Measurements from ENCODE around the gene SCYGR3. TPM values are rescaled to one million over a fixed set of nuclear protein-coding genes. Genes with fewer than 3 reads are reported as not detected.

The SCYGR3 gene
- total RNA-seq, 2 donors from 2014 or later, result not detected

- Histone ChIP-seq H3K27me3 (no peaks in the 10 kb centered on the region), H3K36me3 (no peaks in the 10 kb centered on the region), H3K9me3 (no peaks in the 10 kb centered on the region), H3K27ac (no peak overlapping the region), H3K4me3 (no peak overlapping the region), H3K4me1 (no peaks in the 10 kb centered on the region), H3K9ac (ENCODE audit: low read depth in 2 of 2, low read length in 2 of 2) (no peak overlapping the region)
- intact Hi-C loops (cut with DNase I), result no loop called here
- DNase-seq, result no peak
- no peak for TF ChIP-seq CTCF (IDR thresholded peaks at IDR 0.05)
Observed at GRCh38 chr2:227568852-227569169, 45.8 kb downstream of the SCYGR3 start.

- H3K27me3 ChIP-seq, result no peaks in the 10 kb centered on the region
- no peak overlapping the region for H3K4me3 ChIP-seq
- intact Hi-C loops (cut with DNase I), result no loop called here
- H3K9ac ChIP-seq (ENCODE audit: low read depth in 2 of 2, low read length in 2 of 2), result no peak overlapping the region
- no peak for DNase-seq
- no peaks in the 10 kb centered on the region for H3K4me1 ChIP-seq
- no peaks in the 10 kb centered on the region for H3K9me3 ChIP-seq
- TF ChIP-seq CTCF (IDR thresholded peaks at IDR 0.05), result no peak
- no peaks in the 10 kb centered on the region for H3K36me3 ChIP-seq
- H3K27ac ChIP-seq, result no peak overlapping the region
Observed at GRCh38 chr2:227566012-227566411, 48.6 kb downstream of the SCYGR3 start.

GRCh38 chr2:227565080-227565479, 49.6 kb downstream of the SCYGR3 start:
- DNase-seq, result no peak
- intact Hi-C loops (cut with DNase I), result no loop called here
- no peaks in the 10 kb centered on the region for H3K4me1 ChIP-seq
- H3K27ac ChIP-seq, result no peak overlapping the region
- H3K36me3 ChIP-seq, result no peaks in the 10 kb centered on the region
- H3K9me3 ChIP-seq, result no peaks in the 10 kb centered on the region
- no peak for TF ChIP-seq CTCF (IDR thresholded peaks at IDR 0.05)
- no peak overlapping the region for H3K9ac ChIP-seq (ENCODE audit: low read depth in 2 of 2, low read length in 2 of 2)
- no peaks in the 10 kb centered on the region for H3K27me3 ChIP-seq
- no peak overlapping the region for H3K4me3 ChIP-seq

Other genes starting within 250 kb of the SCYGR3 start
- 10 to 100 TPM in 1 of 2 donors, 1 to 10 TPM in 1; 4.2 to 34.9 TPM for gene TM4SF20, start 235.5 kb downstream of the SCYGR3 start, total RNA-seq
- gene SCYGR1, start 226.9 kb downstream of the SCYGR3 start, total RNA-seq, result not detected
- gene AGFG1, start 142.7 kb downstream of the SCYGR3 start, total RNA-seq, result 100 to 1,000 TPM in 1 of 2 donors, 10 to 100 TPM in 1; 83.3 to 101 TPM
- not detected for gene SCYGR2, start 15.9 kb downstream of the SCYGR3 start, total RNA-seq
- not detected for gene SCYGR4, start 2.7 kb upstream of the SCYGR3 start, total RNA-seq
- gene SCYGR5, start 52.0 kb upstream of the SCYGR3 start, total RNA-seq, result not detected
- 10 to 100 TPM in 1 of 2 donors, 1 to 10 TPM in 1; 6.4 to 19.6 TPM for gene SLC19A3, start 103.2 kb upstream of the SCYGR3 start, total RNA-seq
- not detected for gene SCYGR6, start 109.9 kb upstream of the SCYGR3 start, total RNA-seq
- not detected for gene SCYGR7, start 113.5 kb upstream of the SCYGR3 start, total RNA-seq
- not detected for gene SCYGR8, start 131.1 kb upstream of the SCYGR3 start, total RNA-seq
- 10 to 100 TPM; 11.5 to 43.5 TPM for gene CCL20, start 199.0 kb upstream of the SCYGR3 start, total RNA-seq

Data from colonic mucosa (tissue), 4 donors.